ENCODE measurements around the gene DSCAML1. TPM values are rescaled to one million over a fixed set of nuclear protein-coding genes. Genes with fewer than 3 reads are reported as not detected.

The DSCAML1 gene
- total RNA-seq, 1 donor from 2014 or later = 4.0 TPM

DNA sequence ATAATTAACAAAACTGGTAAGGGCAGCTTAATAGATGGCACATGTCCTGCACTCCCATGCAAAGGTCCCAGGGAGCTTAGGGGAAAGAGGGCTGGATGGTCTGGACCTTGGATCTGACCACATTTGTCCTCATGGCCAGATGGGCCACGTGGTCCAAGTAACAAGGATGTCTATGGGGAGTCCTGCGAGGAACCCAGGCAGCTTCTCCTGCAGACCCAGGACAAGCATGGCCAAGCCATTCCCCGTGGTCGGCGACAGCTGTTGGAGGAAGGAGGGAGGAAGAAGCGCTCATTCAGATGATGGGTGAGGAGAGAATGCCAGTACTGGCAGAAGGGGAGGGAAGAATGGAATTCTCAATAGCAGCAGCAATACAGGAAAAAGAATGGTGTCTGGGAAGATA lies 109.2 kb downstream of the DSCAML1 start:
- no peak overlapping the region for H3K4me3 ChIP-seq (ENCODE audit: low read depth, low read length)
- DNase-seq (ENCODE audit: low read depth) = no peak
- no peak for TF ChIP-seq CTCF (conservative IDR thresholded peaks at IDR 0.05; ENCODE audit: low read depth, low read length)

DNA sequence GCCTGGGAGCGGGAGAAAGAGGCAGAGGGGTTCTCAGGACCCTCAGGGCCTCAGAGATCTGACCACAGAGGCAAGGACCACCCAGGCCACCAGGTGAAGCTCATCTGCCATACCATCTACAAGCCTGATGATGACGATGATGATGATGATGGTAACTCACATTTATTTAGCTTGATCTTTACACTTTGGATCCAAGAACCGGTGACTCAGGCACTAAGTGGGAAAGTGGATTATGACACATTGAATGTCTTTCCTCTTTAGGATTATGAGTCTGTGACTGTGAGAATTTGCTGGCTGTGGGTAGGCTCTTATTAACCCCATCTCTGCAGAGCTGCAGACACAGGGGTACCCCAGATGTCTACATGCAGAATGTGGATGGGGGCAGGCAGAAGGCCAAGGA lies 110.3 kb downstream of the DSCAML1 start:
- DNase-seq (ENCODE audit: low read depth) = no peak

GRCh38 chr11:117685566-117685965 lies 111.5 kb downstream of the DSCAML1 start:
- H3K4me3 ChIP-seq (ENCODE audit: low read depth, low read length) = no peak overlapping the region
- no peak for TF ChIP-seq CTCF (conservative IDR thresholded peaks at IDR 0.05; ENCODE audit: low read depth, low read length)
- no peak for DNase-seq (ENCODE audit: low read depth)

More for the DNA sequence above, 110.3 kb downstream of the DSCAML1 start:
- TF ChIP-seq CTCF (conservative IDR thresholded peaks at IDR 0.05; ENCODE audit: low read depth, low read length) = no peak
- H3K4me3 ChIP-seq (ENCODE audit: low read depth, low read length) = no peak overlapping the region

DNA sequence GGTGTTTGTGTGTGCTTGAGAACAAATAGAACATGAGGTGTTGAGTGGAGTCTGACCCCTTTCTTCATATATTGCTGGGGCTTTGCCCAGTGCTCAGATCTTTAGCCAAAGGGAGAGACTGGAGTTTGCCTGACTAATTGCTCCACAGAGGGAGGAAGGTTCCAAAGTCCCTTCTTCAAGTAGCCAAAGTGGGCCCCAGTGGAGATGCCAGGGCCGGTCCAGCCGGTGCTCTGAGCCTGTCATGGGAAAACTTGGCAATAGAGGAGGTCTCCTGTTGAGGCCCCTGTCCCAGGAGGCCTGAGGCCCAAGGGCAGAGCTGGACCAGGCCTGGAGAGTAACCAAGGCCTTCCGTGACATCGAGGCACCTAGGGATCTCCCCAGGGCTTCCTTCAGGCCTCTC lies 112.3 kb downstream of the DSCAML1 start:
- TF ChIP-seq CTCF (conservative IDR thresholded peaks at IDR 0.05; ENCODE audit: low read depth, low read length) = no peak
- no peak overlapping the region for H3K4me3 ChIP-seq (ENCODE audit: low read depth, low read length)
- DNase-seq (ENCODE audit: low read depth) = no peak

DNA sequence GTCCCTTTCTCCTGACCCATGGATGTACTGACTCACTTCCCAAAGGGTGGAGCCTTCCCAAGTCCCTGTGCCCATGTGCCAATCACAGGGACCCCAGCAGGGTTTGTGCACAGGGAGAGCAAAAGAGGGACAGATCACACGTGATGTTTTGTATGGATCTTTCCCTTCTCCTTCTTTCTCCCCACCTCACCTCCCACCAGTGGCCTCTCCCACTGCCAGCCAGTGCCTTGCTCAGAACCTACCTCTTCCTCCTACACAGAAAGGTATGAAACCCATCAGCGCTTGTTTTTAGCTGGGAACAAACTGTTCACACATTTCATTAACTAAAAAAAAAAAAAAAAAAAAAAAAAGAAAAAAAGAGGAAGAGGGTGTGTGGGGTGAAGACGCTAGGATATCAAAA lies 112.9 kb downstream of the DSCAML1 start:
- TF ChIP-seq CTCF (conservative IDR thresholded peaks at IDR 0.05; ENCODE audit: low read depth, low read length) = no peak
- no peak overlapping the region for H3K4me3 ChIP-seq (ENCODE audit: low read depth, low read length)
- no peak for DNase-seq (ENCODE audit: low read depth)

DNA sequence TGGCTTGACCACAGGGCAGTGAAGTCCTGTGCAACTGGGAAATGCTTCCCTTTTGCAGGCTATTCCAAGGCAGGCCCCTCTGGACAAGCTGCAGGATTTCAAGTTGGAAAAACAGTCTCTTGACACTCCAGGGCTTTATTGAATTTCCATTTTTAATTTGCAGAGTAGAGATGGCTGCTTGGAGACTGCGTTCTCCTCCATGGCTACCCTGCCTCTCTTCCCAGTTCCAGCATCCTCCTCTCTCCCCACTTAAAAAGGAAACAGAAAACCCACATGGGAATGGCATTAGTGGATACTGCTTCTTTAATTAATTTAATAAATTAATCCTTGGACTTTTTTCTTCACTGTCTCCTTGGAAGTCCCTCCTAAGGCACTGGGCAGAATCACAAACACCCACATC lies 115.6 kb downstream of the DSCAML1 start:
- TF ChIP-seq CTCF (conservative IDR thresholded peaks at IDR 0.05; ENCODE audit: low read depth, low read length) = no peak
- no peak for DNase-seq (ENCODE audit: low read depth)
- no peak overlapping the region for H3K4me3 ChIP-seq (ENCODE audit: low read depth, low read length)

DNA sequence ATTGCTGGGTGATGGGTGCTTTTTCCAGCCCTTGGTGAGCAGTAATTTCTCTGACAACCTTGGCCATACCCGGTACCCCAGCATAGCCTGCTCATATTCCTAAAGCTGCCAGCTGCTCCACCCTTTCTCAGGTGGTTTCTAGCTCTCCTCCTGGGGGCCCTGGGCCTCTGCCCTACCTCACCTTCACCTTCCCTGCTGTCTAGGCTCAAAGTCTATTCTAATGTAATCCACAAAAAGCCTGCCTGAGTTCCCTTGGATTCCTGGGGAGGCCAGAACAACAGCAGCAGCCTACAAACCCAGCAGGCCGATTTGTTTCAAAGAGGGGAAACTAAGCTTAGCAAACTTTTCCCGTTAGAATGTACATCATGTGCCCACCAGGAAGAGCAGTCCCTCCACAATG lies 117.6 kb downstream of the DSCAML1 start:
- H3K4me3 ChIP-seq (ENCODE audit: low read depth, low read length) = no peak overlapping the region
- TF ChIP-seq CTCF (conservative IDR thresholded peaks at IDR 0.05; ENCODE audit: low read depth, low read length) = no peak
- DNase-seq (ENCODE audit: low read depth) = no peak
